Measurements from ENCODE around the gene F12. TPM values are rescaled to one million over a fixed set of nuclear protein-coding genes. Genes with fewer than 3 reads are reported as not detected.
A peak's percentile ranks its signal among the peaks of the same experiment; 100 is the strongest.

The F12 gene
- total RNA-seq, 1 donor = not detected

DNA sequence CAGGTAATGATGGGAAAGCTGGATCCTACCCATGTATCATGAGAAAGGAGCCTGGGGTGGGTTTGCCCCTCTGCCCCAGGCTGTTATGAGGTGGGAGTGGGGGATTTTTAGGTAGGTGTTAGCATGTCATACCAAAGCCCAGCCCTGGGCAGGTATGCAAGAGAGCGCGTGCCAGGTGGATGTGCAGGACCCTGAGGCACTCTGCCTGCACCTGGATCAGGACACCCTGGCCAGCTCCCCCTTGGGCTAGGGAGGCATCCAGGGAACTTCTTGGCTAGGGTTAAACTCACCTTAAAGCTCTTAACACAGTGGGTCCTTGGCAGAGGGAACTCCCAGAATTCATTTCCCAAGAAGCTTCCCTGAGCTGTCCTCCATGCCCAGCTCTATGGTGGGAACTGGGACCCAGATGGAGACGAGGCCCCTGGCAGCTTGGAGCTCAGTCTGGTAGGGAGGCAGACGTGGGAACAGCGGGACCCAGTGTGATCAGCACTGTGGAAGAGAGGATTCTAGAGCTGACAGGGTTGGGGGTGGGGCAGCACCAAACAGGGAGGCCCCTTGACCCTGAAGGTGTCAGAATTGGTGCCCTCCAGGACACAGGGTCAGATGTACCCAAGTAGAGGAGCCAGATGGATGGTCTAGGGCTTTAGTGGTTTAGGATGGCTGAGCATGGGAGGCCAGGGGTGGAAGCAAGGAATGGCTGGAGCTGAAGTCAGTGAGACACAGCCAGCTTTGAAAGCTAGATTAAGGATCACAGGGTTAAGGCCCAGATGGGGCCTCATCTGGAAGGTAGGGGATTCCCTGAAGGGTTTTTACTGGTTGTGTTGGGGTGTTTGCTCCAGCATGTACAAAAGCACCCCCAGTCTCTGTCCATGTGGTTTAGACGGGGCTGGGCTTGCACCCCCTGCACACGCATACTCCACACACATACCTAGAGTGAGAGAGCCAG is 35.0 kb upstream of the F12 start:
- H3K9me3 ChIP-seq (ENCODE audit: low read depth, low read length) = no peaks in the 10 kb centered on the region
- H2AFZ ChIP-seq (ENCODE audit: low read length) = no peak overlapping the region
- H3K27ac ChIP-seq (ENCODE audit: low read depth, low read length) = no peak overlapping the region
- no peak overlapping the region for H3K4me2 ChIP-seq (ENCODE audit: insufficient read depth, low read length)
- no peak for DNase-seq (ENCODE audit: insufficient read length, low spot score, missing footprints)
- H4K20me1 ChIP-seq (ENCODE audit: insufficient read depth, low read length) = peaks cover 12% of the 10 kb centered on the region
- TF ChIP-seq, protein P1, sequence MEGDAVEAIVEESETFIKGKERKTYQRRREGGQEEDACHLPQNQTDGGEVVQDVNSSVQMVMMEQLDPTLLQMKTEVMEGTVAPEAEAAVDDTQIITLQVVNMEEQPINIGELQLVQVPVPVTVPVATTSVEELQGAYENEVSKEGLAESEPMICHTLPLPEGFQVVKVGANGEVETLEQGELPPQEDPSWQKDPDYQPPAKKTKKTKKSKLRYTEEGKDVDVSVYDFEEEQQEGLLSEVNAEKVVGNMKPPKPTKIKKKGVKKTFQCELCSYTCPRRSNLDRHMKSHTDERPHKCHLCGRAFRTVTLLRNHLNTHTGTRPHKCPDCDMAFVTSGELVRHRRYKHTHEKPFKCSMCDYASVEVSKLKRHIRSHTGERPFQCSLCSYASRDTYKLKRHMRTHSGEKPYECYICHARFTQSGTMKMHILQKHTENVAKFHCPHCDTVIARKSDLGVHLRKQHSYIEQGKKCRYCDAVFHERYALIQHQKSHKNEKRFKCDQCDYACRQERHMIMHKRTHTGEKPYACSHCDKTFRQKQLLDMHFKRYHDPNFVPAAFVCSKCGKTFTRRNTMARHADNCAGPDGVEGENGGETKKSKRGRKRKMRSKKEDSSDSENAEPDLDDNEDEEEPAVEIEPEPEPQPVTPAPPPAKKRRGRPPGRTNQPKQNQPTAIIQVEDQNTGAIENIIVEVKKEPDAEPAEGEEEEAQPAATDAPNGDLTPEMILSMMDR (IDR thresholded peaks at IDR 0.05; ENCODE audit: extremely low read depth, low read depth, low read length) = no peak
- H3K79me2 ChIP-seq (ENCODE audit: insufficient read depth, low read length) = peaks cover 3% of the 10 kb centered on the region
- peaks cover 4% of the 10 kb centered on the region for H3K36me3 ChIP-seq (ENCODE audit: insufficient read depth, low read length)
- H3K4me1 ChIP-seq (ENCODE audit: insufficient read depth, low read length) = peaks cover 18% of the 10 kb centered on the region
- H3K4me3 ChIP-seq (ENCODE audit: insufficient read depth, low read length) = no peak overlapping the region
- no peaks in the 10 kb centered on the region for H3K27me3 ChIP-seq (ENCODE audit: insufficient read depth, low read length)

DNA sequence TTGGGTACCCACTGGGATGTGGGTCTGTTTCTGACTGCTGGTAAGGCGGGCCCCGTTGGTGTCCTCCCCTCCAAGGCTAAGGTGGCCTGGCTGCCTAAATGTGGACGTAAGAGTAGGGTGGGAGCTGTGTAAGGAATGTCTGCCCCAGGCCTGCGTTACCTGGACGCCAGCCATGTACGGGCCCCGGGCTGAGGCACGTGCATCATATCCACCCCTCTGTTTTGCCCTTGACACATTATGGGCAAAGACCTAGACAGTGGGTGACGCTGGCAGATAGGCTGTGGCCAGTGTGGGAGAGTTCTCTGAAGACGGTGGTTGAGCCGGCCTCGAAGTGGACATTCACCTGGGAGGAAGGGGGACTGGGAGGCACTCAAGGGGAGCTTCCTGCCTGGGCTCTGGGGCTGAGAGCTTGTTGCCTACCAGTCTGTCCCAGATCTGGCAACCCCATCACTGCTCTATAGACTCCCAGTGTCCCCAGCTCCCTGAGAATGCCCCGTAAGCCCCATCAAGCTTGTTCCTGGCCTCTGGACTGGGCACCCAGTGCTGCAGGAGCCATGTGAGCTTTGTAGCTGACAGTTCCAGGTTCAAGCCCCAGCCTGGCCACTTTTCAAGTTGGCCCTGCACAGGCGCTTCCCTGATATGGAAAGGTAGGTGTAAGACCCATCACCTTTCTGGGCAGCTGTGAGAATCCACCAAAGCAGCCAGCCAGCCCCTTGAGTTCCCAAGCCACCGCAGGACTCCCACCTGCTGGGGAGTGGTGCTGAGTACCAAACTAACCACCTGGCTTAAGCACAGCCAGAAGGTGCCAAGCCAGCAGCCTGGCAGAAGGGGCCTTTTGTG is 34.0 kb upstream of the F12 start:
- Histone ChIP-seq H4K20me1 (ENCODE audit: insufficient read depth, low read length) (peaks cover 4% of the 10 kb centered on the region), H3K9me3 (ENCODE audit: low read depth, low read length) (no peaks in the 10 kb centered on the region), H3K4me3 (ENCODE audit: insufficient read depth, low read length) (no peak overlapping the region), H2AFZ (ENCODE audit: low read length) (no peak overlapping the region), H3K4me1 (ENCODE audit: insufficient read depth, low read length) (peaks cover 16% of the 10 kb centered on the region), H3K4me2 (ENCODE audit: insufficient read depth, low read length) (no peak overlapping the region), H3K36me3 (ENCODE audit: insufficient read depth, low read length) (peaks cover 4% of the 10 kb centered on the region), H3K27me3 (ENCODE audit: insufficient read depth, low read length) (no peaks in the 10 kb centered on the region), H3K27ac (ENCODE audit: low read depth, low read length) (no peak overlapping the region), H3K79me2 (ENCODE audit: insufficient read depth, low read length) (no peaks in the 10 kb centered on the region)
- TF ChIP-seq, protein P1 (IDR thresholded peaks at IDR 0.05; ENCODE audit: extremely low read depth, low read depth, low read length) = no peak
- no peak for DNase-seq (ENCODE audit: insufficient read length, low spot score, missing footprints)

DNA sequence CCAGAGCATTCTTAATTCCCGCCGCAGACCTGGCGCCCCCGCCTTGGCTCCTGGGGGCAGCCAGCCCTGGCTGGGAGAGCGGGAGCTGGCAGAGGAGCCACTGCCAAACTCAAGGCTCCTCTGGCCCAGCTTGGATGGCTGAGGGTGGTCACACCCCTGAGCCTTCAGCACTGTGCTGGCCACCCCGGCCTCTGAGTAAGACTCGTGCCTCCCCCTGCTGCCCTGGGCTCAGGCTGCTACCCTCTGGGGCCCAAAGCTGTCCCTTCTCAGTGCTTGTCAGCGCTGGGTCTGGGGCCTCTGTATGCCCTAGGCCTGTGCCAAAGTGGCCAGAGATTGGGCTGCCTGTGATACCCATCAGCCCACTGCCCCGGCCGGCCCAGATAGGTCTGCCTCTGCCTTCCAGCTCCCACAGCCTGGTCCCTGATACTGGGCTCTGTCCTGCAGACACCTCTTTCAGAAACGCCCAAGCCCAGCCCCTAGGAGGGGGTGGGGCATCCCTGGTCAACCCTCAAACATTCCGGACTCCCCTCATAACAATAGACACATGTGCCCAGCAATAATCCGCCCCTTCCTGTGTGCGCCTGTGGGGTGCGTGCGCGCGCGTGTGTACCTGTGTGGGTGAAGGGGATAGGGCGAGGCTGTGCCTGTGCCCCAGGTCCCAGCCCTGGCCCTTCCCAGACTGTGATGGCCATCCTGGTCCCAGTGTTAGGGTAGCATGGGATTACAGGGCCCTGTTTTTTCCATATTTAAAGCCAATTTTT is 32.9 kb upstream of the F12 start:
- H3K36me3 ChIP-seq (ENCODE audit: insufficient read depth, low read length) = peaks cover 7% of the 10 kb centered on the region
- H3K27ac ChIP-seq (ENCODE audit: low read depth, low read length) = no peak overlapping the region
- no peak overlapping the region for H2AFZ ChIP-seq (ENCODE audit: low read length)
- peak; percentile 37 for DNase-seq (ENCODE audit: insufficient read length, low spot score, missing footprints)
- no peak overlapping the region for H3K4me3 ChIP-seq (ENCODE audit: insufficient read depth, low read length)
- no peaks in the 10 kb centered on the region for H4K20me1 ChIP-seq (ENCODE audit: insufficient read depth, low read length)
- TF ChIP-seq, protein P1 (IDR thresholded peaks at IDR 0.05; ENCODE audit: extremely low read depth, low read depth, low read length) = no peak
- H3K4me2 ChIP-seq (ENCODE audit: insufficient read depth, low read length) = no peak overlapping the region
- H3K9me3 ChIP-seq (ENCODE audit: low read depth, low read length) = no peaks in the 10 kb centered on the region
- no peaks in the 10 kb centered on the region for H3K27me3 ChIP-seq (ENCODE audit: insufficient read depth, low read length)
- no peaks in the 10 kb centered on the region for H3K79me2 ChIP-seq (ENCODE audit: insufficient read depth, low read length)
- H3K4me1 ChIP-seq (ENCODE audit: insufficient read depth, low read length) = peaks cover 8% of the 10 kb centered on the region

Data from osteoblast (primary cell).